Large intestine (tissue), 3 donors: ENCODE results near the gene FBXO41. TPM values are rescaled to one million over a fixed set of nuclear protein-coding genes. Genes with fewer than 3 reads are reported as not detected.

ENCODE experiments used
- DNase-seq, 2 donors: peaks; one replicate each; pipeline versions ENCODE4 v3.0.0 to v3.0.0-alpha.2; 2013
- H3K27ac ChIP-seq: one replicate; pipeline ENCODE4 v1.5.1; 2013; ENCODE audit warnings: low read length
- H3K27me3 ChIP-seq: 2 replicates; pipeline ENCODE4 v1.6.1; 2013; ENCODE audit warnings: low read length; ENCODE audit not compliant: control insufficient read depth, insufficient read depth
- H3K36me3 ChIP-seq: 2 replicates; pipeline ENCODE4 v1.6.1; 2013; ENCODE audit warnings: low read length; ENCODE audit not compliant: control insufficient read depth, insufficient read depth
- H3K4me1 ChIP-seq: one replicate; pipeline ENCODE4 v1.6.1; 2013; ENCODE audit warnings: low read length; ENCODE audit not compliant: control insufficient read depth, insufficient read depth
- H3K4me3 ChIP-seq: one replicate; pipeline ENCODE4 v1.5.1; 2013; ENCODE audit warnings: low read length
- H3K9me3 ChIP-seq: one replicate; pipeline ENCODE4 v1.6.1; 2013; ENCODE audit warnings: mild to moderate bottlenecking, low read depth, low read length, moderate library complexity; ENCODE audit not compliant: control insufficient read depth
- WGBS: methylation state at CpG from one replicate; pipeline ENCODE4 v1.1.5; 2013; ENCODE audit warnings: low lambda C conversion rate; ENCODE audit not compliant: insufficient coverage; 5-methylcytosine and 5-hydroxymethylcytosine counted together
- polyA plus RNA-seq: library from polyadenylated mRNA; unstranded; fragments of 120-200 nt; gene quantifications from one replicate; pipeline ENCODE4 v1.2.1, GENCODE V29; 2013

FBXO41 gene
- polyA plus RNA-seq, 1 donor = 2.4 TPM

GRCh38 chr2:73228631-73229030 lies 55.6 kb downstream of the FBXO41 start:
- H3K27me3 ChIP-seq = no peaks in the 10 kb centered on the region
- no CpG with 5 or more reads among the region's 14 CpGs for WGBS
- H3K27ac ChIP-seq = no peak overlapping the region
- peaks cover 4% of the 10 kb centered on the region for H3K4me1 ChIP-seq
- peaks cover 53% of the 10 kb centered on the region for H3K36me3 ChIP-seq
- DNase-seq = no peak
- no peak overlapping the region for H3K4me3 ChIP-seq
- no peaks in the 10 kb centered on the region for H3K9me3 ChIP-seq

GRCh38 chr2:73227086-73227485 lies 57.2 kb downstream of the FBXO41 start:
- Histone ChIP-seq H3K4me1 (no peaks in the 10 kb centered on the region), H3K36me3 (peaks cover 68% of the 10 kb centered on the region), H3K4me3 (no peak overlapping the region), H3K27me3 (no peaks in the 10 kb centered on the region), H3K27ac (no peak overlapping the region), H3K9me3 (no peaks in the 10 kb centered on the region)
- no peak for DNase-seq
- no CpG with 5 or more reads among the region's 3 CpGs for WGBS

- Histone ChIP-seq H3K4me1 (no peaks in the 10 kb centered on the region), H3K36me3 (peaks cover 82% of the 10 kb centered on the region), H3K27ac (no peak overlapping the region), H3K9me3 (no peaks in the 10 kb centered on the region), H3K4me3 (no peak overlapping the region), H3K27me3 (no peaks in the 10 kb centered on the region)
- DNase-seq = no peak
- no CpG with 5 or more reads among the region's 9 CpGs for WGBS
Measured at GRCh38 chr2:73225513-73226360, 58.5 kb downstream of the FBXO41 start.

- no peaks in the 10 kb centered on the region for H3K27me3 ChIP-seq
- no CpG with 5 or more reads among the region's 4 CpGs for WGBS
- no peak overlapping the region for H3K27ac ChIP-seq
- H3K36me3 ChIP-seq = peaks cover 88% of the 10 kb centered on the region
- DNase-seq = no peak
- H3K4me3 ChIP-seq = no peak overlapping the region
- no peaks in the 10 kb centered on the region for H3K4me1 ChIP-seq
- no peaks in the 10 kb centered on the region for H3K9me3 ChIP-seq
Measured at GRCh38 chr2:73223821-73224220, 60.5 kb downstream of the FBXO41 start.

- Histone ChIP-seq H3K27me3 (no peaks in the 10 kb centered on the region), H3K4me3 (no peak overlapping the region), H3K4me1 (peaks cover 4% of the 10 kb centered on the region), H3K36me3 (peaks cover 45% of the 10 kb centered on the region), H3K9me3 (no peaks in the 10 kb centered on the region), H3K27ac (no peak overlapping the region)
- DNase-seq = no peak
Measured at GRCh38 chr2:73218298-73218697, 66.0 kb downstream of the FBXO41 start.

- Histone ChIP-seq H3K4me3 (no peak overlapping the region), H3K36me3 (peaks cover 41% of the 10 kb centered on the region), H3K9me3 (no peaks in the 10 kb centered on the region), H3K27ac (no peak overlapping the region), H3K27me3 (no peaks in the 10 kb centered on the region), H3K4me1 (peaks cover 4% of the 10 kb centered on the region)
- no peak for DNase-seq
- no CpG with 5 or more reads among the region's 2 CpGs for WGBS
Measured at GRCh38 chr2:73217826-73218225, 66.5 kb downstream of the FBXO41 start.

- WGBS = no CpG with 5 or more reads among the region's 5 CpGs
- Histone ChIP-seq H3K4me3 (no peak overlapping the region), H3K27ac (no peak overlapping the region), H3K27me3 (no peaks in the 10 kb centered on the region), H3K9me3 (no peaks in the 10 kb centered on the region), H3K36me3 (peaks cover 34% of the 10 kb centered on the region), H3K4me1 (peaks cover 6% of the 10 kb centered on the region)
- DNase-seq = no peak
Measured at GRCh38 chr2:73217160-73217559, 67.1 kb downstream of the FBXO41 start.

- Histone ChIP-seq H3K36me3 (peaks cover 15% of the 10 kb centered on the region), H3K4me3 (peak overlapping the region; percentile 85), H3K27me3 (no peaks in the 10 kb centered on the region), H3K9me3 (no peaks in the 10 kb centered on the region), H3K27ac (no peak overlapping the region), H3K4me1 (peaks cover 6% of the 10 kb centered on the region)
- WGBS = 50% methylated on average over 2 of the region's 4 CpGs
- no peak for DNase-seq
Measured at GRCh38 chr2:73215254-73215653, 69.0 kb downstream of the FBXO41 start.

- 0% methylated on average over 4 of the region's 64 CpGs for WGBS
- Histone ChIP-seq H3K4me3 (peak within 1 kb of the TSS; percentile 85), H3K27me3 (no peaks in the 10 kb centered on the region), H3K36me3 (peaks cover 9% of the 10 kb centered on the region), H3K4me1 (peaks cover 6% of the 10 kb centered on the region), H3K9me3 (no peaks in the 10 kb centered on the region), H3K27ac (peak within 1 kb of the TSS; percentile 51)
- peak; percentile 70 to 81 for DNase-seq
Measured at GRCh38 chr2:73214120-73215035, 69.9 kb downstream of the FBXO41 start, which contains the start of gene SMYD5. Gene SMYD5, plus strand, starts transcription at chr2:73214245. Its CDS starts 22 bp downstream, at chr2:73214267.

GRCh38 chr2:73212448-73213176 lies 71.7 kb downstream of the FBXO41 start:
- Histone ChIP-seq H3K9me3 (no peaks in the 10 kb centered on the region), H3K4me3 (no peak overlapping the region), H3K36me3 (no peaks in the 10 kb centered on the region), H3K27ac (no peak overlapping the region), H3K4me1 (peaks cover 6% of the 10 kb centered on the region), H3K27me3 (no peaks in the 10 kb centered on the region)
- WGBS = 0% methylated on average over 1 of the region's 20 CpGs
- DNase-seq = peak; percentile 55 to 63
